ENCODE results near the gene SRPK1.

- TF ChIP-seq GATA2 (IDR thresholded peaks at IDR 0.05; ENCODE audit: low read depth, low read length) (no peak), GATA3 (IDR thresholded peaks at IDR 0.05; ENCODE audit: low read depth, low read length) (no peak)
Observed at GRCh38 chr6:35911871-35912653, 8.8 kb downstream of the SRPK1 start.
